Gastrocnemius medialis (tissue), 4 donors: ENCODE results near the gene ADSS1.

Source experiments
- POLR2A ChIP-seq, 2 donors: fragments of 450-650 bp; IDR thresholded peaks; one replicate each; pipeline ENCODE4 v1.6.1; 2017; ENCODE audit warnings: antibody characterized with exemption in 2 of 2, mild to moderate bottlenecking in 2 of 2, moderate library complexity in 2 of 2
- TF ChIP-seq, protein P1 (sequence below), 5 experiments: fragments of 450-650 bp in 3 of 5; fragments of 200-600 bp in 2 of 5; sonication (generic) in 2 of 5; IDR thresholded peaks in 4 of 5; conservative IDR thresholded peaks in 1 of 5; 1 replicate in 4 of 5; 2 replicates in 1 of 5; pipeline ENCODE4 v1.5.1; 2016 to 2019; ENCODE audit warnings: antibody characterized with exemption in 5 of 5, mild to moderate bottlenecking in 3 of 5, moderate library complexity in 3 of 5

DNA sequence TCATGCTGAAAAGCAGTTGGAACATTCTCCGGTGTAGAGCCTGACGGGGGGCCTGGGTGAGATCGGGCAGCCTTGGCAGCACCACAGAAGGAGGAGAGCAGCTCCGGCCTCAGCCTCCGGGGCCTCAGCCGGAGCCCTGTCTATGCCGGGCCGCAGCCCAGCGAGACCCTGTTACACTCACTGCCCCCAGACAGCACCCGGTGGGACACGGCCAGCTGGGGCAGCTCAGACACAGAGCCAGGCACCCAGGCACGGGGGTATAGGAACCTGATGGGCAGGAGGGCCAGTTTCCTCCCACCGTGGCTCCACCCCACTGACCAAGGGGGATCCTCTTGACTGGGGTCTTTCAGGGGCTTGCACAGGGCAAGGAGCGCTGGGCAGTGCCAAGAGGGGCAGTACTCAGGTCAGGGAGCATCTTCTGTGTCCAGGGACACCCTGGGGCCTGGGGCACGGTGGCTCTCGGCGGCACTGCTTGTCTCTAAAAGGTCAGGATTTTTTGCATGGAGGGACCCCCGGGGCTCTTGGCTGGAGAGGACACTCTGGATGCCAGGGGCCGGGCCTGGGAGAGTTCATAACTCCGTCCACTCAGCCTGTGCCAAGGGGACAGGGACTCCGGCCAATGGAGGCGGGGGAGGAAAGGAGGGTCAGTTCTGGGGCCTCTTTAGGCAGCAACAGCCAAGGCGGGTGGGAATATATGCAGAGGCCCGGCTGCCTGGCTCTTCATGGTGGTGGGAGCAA is 25.2 kb upstream of the ADSS1 start:
- TF ChIP-seq POLR2A (IDR thresholded peaks at IDR 0.05): no peak
- TF ChIP-seq, protein P1, sequence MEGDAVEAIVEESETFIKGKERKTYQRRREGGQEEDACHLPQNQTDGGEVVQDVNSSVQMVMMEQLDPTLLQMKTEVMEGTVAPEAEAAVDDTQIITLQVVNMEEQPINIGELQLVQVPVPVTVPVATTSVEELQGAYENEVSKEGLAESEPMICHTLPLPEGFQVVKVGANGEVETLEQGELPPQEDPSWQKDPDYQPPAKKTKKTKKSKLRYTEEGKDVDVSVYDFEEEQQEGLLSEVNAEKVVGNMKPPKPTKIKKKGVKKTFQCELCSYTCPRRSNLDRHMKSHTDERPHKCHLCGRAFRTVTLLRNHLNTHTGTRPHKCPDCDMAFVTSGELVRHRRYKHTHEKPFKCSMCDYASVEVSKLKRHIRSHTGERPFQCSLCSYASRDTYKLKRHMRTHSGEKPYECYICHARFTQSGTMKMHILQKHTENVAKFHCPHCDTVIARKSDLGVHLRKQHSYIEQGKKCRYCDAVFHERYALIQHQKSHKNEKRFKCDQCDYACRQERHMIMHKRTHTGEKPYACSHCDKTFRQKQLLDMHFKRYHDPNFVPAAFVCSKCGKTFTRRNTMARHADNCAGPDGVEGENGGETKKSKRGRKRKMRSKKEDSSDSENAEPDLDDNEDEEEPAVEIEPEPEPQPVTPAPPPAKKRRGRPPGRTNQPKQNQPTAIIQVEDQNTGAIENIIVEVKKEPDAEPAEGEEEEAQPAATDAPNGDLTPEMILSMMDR (IDR thresholded peaks at IDR 0.05 in 4 of 5, conservative IDR thresholded peaks at IDR 0.05 in 1 of 5): no peak
